Measurements from ENCODE around the gene DLG2.

DLG2 gene

GRCh38 chr11:83641511-83641910 is 1985.6 kb downstream of the DLG2 start:
- DNase-seq, result no peak
- Histone ChIP-seq H3K9me3 (ENCODE audit: severe bottlenecking) (no peaks in the 10 kb centered on the region), H3K27me3 (ENCODE audit: insufficient read depth, low read depth, severe bottlenecking) (no peaks in the 10 kb centered on the region), H3K4me3 (ENCODE audit: low read depth, low read length) (no peak overlapping the region), H3K27ac (no peak overlapping the region), H3K36me3 (no peaks in the 10 kb centered on the region)
- TF ChIP-seq, protein P1, sequence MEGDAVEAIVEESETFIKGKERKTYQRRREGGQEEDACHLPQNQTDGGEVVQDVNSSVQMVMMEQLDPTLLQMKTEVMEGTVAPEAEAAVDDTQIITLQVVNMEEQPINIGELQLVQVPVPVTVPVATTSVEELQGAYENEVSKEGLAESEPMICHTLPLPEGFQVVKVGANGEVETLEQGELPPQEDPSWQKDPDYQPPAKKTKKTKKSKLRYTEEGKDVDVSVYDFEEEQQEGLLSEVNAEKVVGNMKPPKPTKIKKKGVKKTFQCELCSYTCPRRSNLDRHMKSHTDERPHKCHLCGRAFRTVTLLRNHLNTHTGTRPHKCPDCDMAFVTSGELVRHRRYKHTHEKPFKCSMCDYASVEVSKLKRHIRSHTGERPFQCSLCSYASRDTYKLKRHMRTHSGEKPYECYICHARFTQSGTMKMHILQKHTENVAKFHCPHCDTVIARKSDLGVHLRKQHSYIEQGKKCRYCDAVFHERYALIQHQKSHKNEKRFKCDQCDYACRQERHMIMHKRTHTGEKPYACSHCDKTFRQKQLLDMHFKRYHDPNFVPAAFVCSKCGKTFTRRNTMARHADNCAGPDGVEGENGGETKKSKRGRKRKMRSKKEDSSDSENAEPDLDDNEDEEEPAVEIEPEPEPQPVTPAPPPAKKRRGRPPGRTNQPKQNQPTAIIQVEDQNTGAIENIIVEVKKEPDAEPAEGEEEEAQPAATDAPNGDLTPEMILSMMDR (IDR thresholded peaks at IDR 0.05; ENCODE audit: low read depth, low read length), result no peak

- no peak for DNase-seq
- Histone ChIP-seq H3K4me3 (ENCODE audit: low read depth, low read length) (no peak overlapping the region), H3K27ac (no peak overlapping the region), H3K27me3 (ENCODE audit: insufficient read depth, low read depth, severe bottlenecking) (no peaks in the 10 kb centered on the region), H3K9me3 (ENCODE audit: severe bottlenecking) (no peaks in the 10 kb centered on the region), H3K36me3 (no peaks in the 10 kb centered on the region)
- TF ChIP-seq, protein P1 (IDR thresholded peaks at IDR 0.05; ENCODE audit: low read depth, low read length), result no peak
Observed at GRCh38 chr11:83639995-83640758, 1987.0 kb downstream of the DLG2 start.

DNA sequence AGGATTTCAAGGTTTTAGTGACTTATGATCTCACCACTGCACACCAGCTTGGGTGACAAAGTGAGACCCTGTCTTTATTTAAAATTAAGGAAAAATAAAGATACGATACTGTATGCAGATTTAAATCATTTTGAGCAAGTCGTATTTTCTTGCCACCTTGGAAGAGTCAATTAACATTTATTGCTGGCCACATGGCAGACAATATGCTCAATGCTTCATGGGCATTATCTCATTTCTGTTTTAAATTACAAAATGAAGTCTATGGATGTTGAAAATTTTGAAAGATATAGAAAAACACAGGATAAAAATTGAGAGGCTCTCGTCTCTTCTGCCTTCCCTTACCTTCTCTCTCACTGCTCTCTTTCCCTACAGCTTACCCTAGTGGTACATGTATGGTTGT is 1992.0 kb downstream of the DLG2 start:
- H3K9me3 ChIP-seq (ENCODE audit: severe bottlenecking), result no peaks in the 10 kb centered on the region
- no peaks in the 10 kb centered on the region for H3K36me3 ChIP-seq
- no peak overlapping the region for H3K4me3 ChIP-seq (ENCODE audit: low read depth, low read length)
- TF ChIP-seq, protein P1 (IDR thresholded peaks at IDR 0.05; ENCODE audit: low read depth, low read length), result no peak
- no peak overlapping the region for H3K27ac ChIP-seq
- DNase-seq, result no peak
- no peaks in the 10 kb centered on the region for H3K27me3 ChIP-seq (ENCODE audit: insufficient read depth, low read depth, severe bottlenecking)

GRCh38 chr11:83630211-83630610 is 1996.9 kb downstream of the DLG2 start:
- no peak overlapping the region for H3K27ac ChIP-seq
- no peak overlapping the region for H3K4me3 ChIP-seq (ENCODE audit: low read depth, low read length)
- no peaks in the 10 kb centered on the region for H3K27me3 ChIP-seq (ENCODE audit: insufficient read depth, low read depth, severe bottlenecking)
- no peaks in the 10 kb centered on the region for H3K36me3 ChIP-seq
- no peak for DNase-seq
- no peaks in the 10 kb centered on the region for H3K9me3 ChIP-seq (ENCODE audit: severe bottlenecking)
- TF ChIP-seq, protein P1 (IDR thresholded peaks at IDR 0.05; ENCODE audit: low read depth, low read length), result no peak

DNA sequence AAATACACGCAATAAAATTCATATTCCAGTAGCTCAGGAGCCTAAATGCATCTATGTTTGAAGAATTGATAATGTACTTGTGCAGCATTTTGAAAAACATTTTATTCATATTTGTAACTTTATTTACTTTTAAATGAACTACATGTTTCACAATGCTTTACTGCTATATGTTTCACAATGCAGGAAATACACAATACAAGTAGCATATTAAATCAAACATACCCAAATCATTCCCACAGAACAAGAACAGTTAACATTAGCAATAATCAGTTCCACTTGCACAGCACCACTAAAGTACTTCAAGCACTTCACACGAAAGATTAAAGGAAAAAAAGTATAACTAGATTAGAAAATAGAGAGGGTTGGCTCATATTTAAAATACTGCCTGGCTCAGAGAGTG is 1997.4 kb downstream of the DLG2 start:
- no peaks in the 10 kb centered on the region for H3K9me3 ChIP-seq (ENCODE audit: severe bottlenecking)
- no peaks in the 10 kb centered on the region for H3K27me3 ChIP-seq (ENCODE audit: insufficient read depth, low read depth, severe bottlenecking)
- H3K36me3 ChIP-seq, result no peaks in the 10 kb centered on the region
- DNase-seq, result no peak
- H3K27ac ChIP-seq, result no peak overlapping the region
- no peak overlapping the region for H3K4me3 ChIP-seq (ENCODE audit: low read depth, low read length)
- TF ChIP-seq, protein P1 (IDR thresholded peaks at IDR 0.05; ENCODE audit: low read depth, low read length), result no peak

Data from WERI-Rb-1 (cell line).